HepG2 (cell line): ENCODE data around the gene TIMM44. TPM values are rescaled to one million over a fixed set of nuclear protein-coding genes. Genes with fewer than 3 reads are reported as not detected.

ENCODE experiments used
- ATAC-seq: fragments of 200-7000 bp; cut with Tn5 transposase; 3 replicates; pipeline ENCODE4 v1.9.1; 2020; ENCODE audit warnings: mild to moderate bottlenecking, moderate library complexity
- BruUV-seq: library from RNA; stranded (reverse); fragments of 400-500 nt; replicated peaks from 2 replicates; lab custom pipeline; 2021; lab: Mats Ljungman, UMichigan
- CTCF ChIA-PET: fragments of 300-600 bp; formaldehyde crosslinking; extraction: SDS; loops from one replicate; lab custom pipeline; 2021; ENCODE audit warnings: low total read pairs, inconsistent platforms, low intra/inter-chr PET ratio; lab: Yijun Ruan, JAX
- POLR2A ChIA-PET: fragments of 350-600 bp; sonication (Branson Sonifier 250); formaldehyde crosslinking; loops from one replicate; lab custom pipeline; 2020; ENCODE audit warnings: antibody characterized with exemption, inconsistent platforms; lab: Yijun Ruan, JAX
- DNase-seq: peaks from one replicate; pipeline ENCODE4 v3.0.0-alpha.2; 2015; ENCODE audit warnings: low spot score
- FAIRE-seq: peaks from 3 replicates; lab custom pipeline; 2011; peaks lifted over from hg19 to GRCh38; lab: Jason Lieb, UNC
- H2AFZ ChIP-seq: one replicate; pipeline ENCODE4 v1.6.1; 2011; ENCODE audit warnings: low read length, inconsistent platforms
- H3K27ac ChIP-seq: fragments of 300-600 bp; 3 replicates; pipeline ENCODE4 v1.8.0; 2011; ENCODE audit warnings: mixed run types, mild to moderate bottlenecking, mixed read lengths, low read length, inconsistent platforms; ENCODE audit not compliant: insufficient read depth; ENCODE audit errors: extremely low read length
- H3K27me3 ChIP-seq, 2 experiments: fragments of 200-600 bp in 1 of 2; 2 replicates in 1 of 2; 3 replicates in 1 of 2; pipeline versions ENCODE4 v1.6.0 to v1.8.0; 2011; ENCODE audit warnings: low read length in 2 of 2, mild to moderate bottlenecking in 2 of 2, moderate library complexity in 2 of 2, inconsistent platforms in 1 of 2; ENCODE audit not compliant: insufficient read depth in 2 of 2, control insufficient read depth in 1 of 2
- H3K36me3 ChIP-seq, 2 experiments: fragments of 200-600 bp in 1 of 2; replicated peaks in 1 of 2; 2 replicates in 1 of 2; 3 replicates in 1 of 2; pipeline versions ENCODE4 v1.5.1 to v1.8.0; 2011; ENCODE audit warnings: low read length in 2 of 2, inconsistent platforms in 1 of 2; ENCODE audit not compliant: insufficient read depth in 2 of 2, control insufficient read depth in 1 of 2
- H3K4me1 ChIP-seq: 2 replicates; pipeline ENCODE4 v1.5.1; 2012; ENCODE audit warnings: low read length, inconsistent platforms; ENCODE audit not compliant: insufficient read depth
- H3K4me2 ChIP-seq: 2 replicates; pipeline ENCODE4 v1.6.0; 2011; ENCODE audit warnings: low read depth, low read length, inconsistent platforms
- H3K4me3 ChIP-seq, 3 experiments: fragments of 200-600 bp in 1 of 3; sonication (generic), shearing (Covaris generic) in 1 of 3; replicated peaks in 1 of 3; 2 replicates each; pipeline ENCODE4 v1.5.1; 2011 to 2016; ENCODE audit warnings: low read length in 3 of 3, inconsistent platforms in 2 of 3, low read depth in 2 of 3, mild to moderate bottlenecking in 2 of 3, control low read depth in 1 of 3, mixed read lengths in 1 of 3; ENCODE audit not compliant: insufficient read depth in 1 of 3
- H3K79me2 ChIP-seq: one replicate; pipeline ENCODE4 v1.6.1; 2011; ENCODE audit warnings: low read length, inconsistent platforms; ENCODE audit not compliant: insufficient read depth
- H3K9ac ChIP-seq: 2 replicates; pipeline ENCODE4 v1.6.0; 2011; ENCODE audit warnings: mild to moderate bottlenecking, low read depth, low read length, inconsistent platforms; ENCODE audit not compliant: insufficient read depth
- H3K9me3 ChIP-seq: 2 replicates; pipeline ENCODE4 v1.5.1; 2012; ENCODE audit warnings: mild to moderate bottlenecking, low read length
- H4K20me1 ChIP-seq: 2 replicates; pipeline ENCODE4 v1.6.0; 2011; ENCODE audit warnings: inconsistent platforms, mild to moderate bottlenecking, low read length, moderate library complexity; ENCODE audit not compliant: insufficient read depth
- HNF4A ChIP-seq: sonication (generic); formaldehyde crosslinking; IDR thresholded peaks from 2 replicates; pipeline ENCODE4 v1.4.0; 2020; ENCODE audit warnings: missing genetic modification reagents
- HOXA7 ChIP-seq: sonication (generic); formaldehyde crosslinking; IDR thresholded peaks from 2 replicates; pipeline ENCODE4 v1.8.1; 2022; ENCODE audit warnings: mild to moderate bottlenecking, missing genetic modification reagents, moderate library complexity
- MAFF ChIP-seq: IDR thresholded peaks from 2 replicates; pipeline ENCODE4 v1.6.1; 2011; ENCODE audit warnings: low read depth, low read length, improper control_type of control experiment
- POLR2AphosphoS5 ChIP-seq: IDR thresholded peaks from 2 replicates; pipeline ENCODE4 v1.6.1; 2012; ENCODE audit warnings: low read depth, low read length
- RBFOX2 ChIP-seq: fragments of 200-400 bp; formaldehyde crosslinking; IDR thresholded peaks from 2 replicates; pipeline ENCODE4 v1.6.1; 2017; ENCODE audit warnings: low read depth, mild to moderate bottlenecking, low read length
- U2AF1 ChIP-seq: fragments of 200-400 bp; formaldehyde crosslinking; optimal IDR thresholded peaks from 2 replicates; pipeline ENCODE3; 2017; ENCODE audit warnings: mild to moderate bottlenecking, low read depth, low read length
- ZBTB26 ChIP-seq: IDR thresholded peaks from 2 replicates; pipeline ENCODE4 v1.6.1; 2016; ENCODE audit warnings: missing compliant biosample characterization, missing genetic modification reagents, borderline replicate concordance
- ZFP37 ChIP-seq: sonication (generic); formaldehyde crosslinking; IDR thresholded peaks from 2 replicates; pipeline ENCODE4 v1.4.0; 2020; ENCODE audit warnings: missing genetic modification reagents, borderline replicate concordance
- ZNF10 ChIP-seq: sonication (generic); formaldehyde crosslinking; IDR thresholded peaks from 2 replicates; pipeline ENCODE4 v1.4.0; 2020; ENCODE audit warnings: mild to moderate bottlenecking, low read depth, missing genetic modification reagents, borderline replicate concordance
- ZNF234 ChIP-seq: sonication (generic); formaldehyde crosslinking; conservative IDR thresholded peaks from 2 replicates; pipeline ENCODE4 v1.5.1; 2020; ENCODE audit warnings: mild to moderate bottlenecking, missing genetic modification reagents
- ZNF616 ChIP-seq: sonication (generic); formaldehyde crosslinking; IDR thresholded peaks from 2 replicates; pipeline ENCODE4 v1.5.0; 2020; ENCODE audit warnings: low read depth, mild to moderate bottlenecking, missing genetic modification reagents
- ZNF883 ChIP-seq: sonication (generic); formaldehyde crosslinking; IDR thresholded peaks from 2 replicates; pipeline ENCODE4 v1.5.1; 2020; ENCODE audit warnings: mild to moderate bottlenecking, missing genetic modification reagents; ENCODE audit errors: not compliant biosample characterization
- ZSCAN9 ChIP-seq: IDR thresholded peaks from 2 replicates; pipeline ENCODE4 v1.6.1; 2016; ENCODE audit warnings: borderline replicate concordance
- WGBS: methylation state at CpG from one replicate; pipeline ENCODE4 v1.1.6; 2017; ENCODE audit warnings: low lambda C conversion rate; 5-methylcytosine and 5-hydroxymethylcytosine counted together
- in situ Hi-C: cut with HindIII; loops from 2 replicates; pipeline ENCODE4 v1.10.0; 2017; ENCODE audit warnings: low pct_unique_long_range_greater_than_20kb; ENCODE audit not compliant: extremely low pct_ligation_motif_present
- intact Hi-C: fragments of 100-400 bp; cut with micrococcal nuclease; formaldehyde crosslinking; loops from one replicate; pipeline ENCODE4 v1.10.0; 2022; ENCODE audit not compliant: unreplicated experiment
- polyA plus RNA-seq, 8 experiments: library from polyadenylated mRNA; depleted of rRNA in 3 of 8; stranded (reverse) in 7 of 8; unstranded in 1 of 8; fragments of >200 nt; fragmentation: Illumina TruSeq in 4 of 8; extraction: Trizol in 4 of 8; gene quantifications; 2 replicates each; pipeline versions ENCODE4 v1.2.1 to v1.2.3, GENCODE V29; 2011 to 2016; ENCODE audit warnings: low read depth in 4 of 8, missing spikeins in 1 of 8, mixed read lengths in 1 of 8; ENCODE audit not compliant: insufficient read depth in 1 of 8
- total RNA-seq, 5 experiments: library from RNA; depleted of rRNA; stranded (reverse); fragments of >200 nt; fragmentation: Illumina TruSeq; extraction: Trizol; gene quantifications; 2 replicates each; pipeline ENCODE4 v1.2.3, GENCODE V29; 2016; ENCODE audit warnings: low read depth in 1 of 5
- TF ChIP-seq, protein P1 (sequence below): sonication (generic); formaldehyde crosslinking; IDR thresholded peaks from 2 replicates; pipeline ENCODE4 v1.5.1; 2020; ENCODE audit warnings: missing genetic modification reagents, mild to moderate bottlenecking, borderline replicate concordance
- TF ChIP-seq, protein P2 (sequence below): IDR thresholded peaks from 2 replicates; pipeline ENCODE4 v1.6.1; 2016; ENCODE audit warnings: mild to moderate bottlenecking, missing biosample characterization, missing genetic modification reagents
- TF ChIP-seq, protein P3 (sequence below): sonication (generic); formaldehyde crosslinking; IDR thresholded peaks from 2 replicates; pipeline ENCODE4 v1.5.1; 2020; ENCODE audit warnings: missing genetic modification reagents, mild to moderate bottlenecking, borderline replicate concordance
- TF ChIP-seq, protein P4 (sequence below): sonication (generic); formaldehyde crosslinking; IDR thresholded peaks from 2 replicates; pipeline ENCODE4 v1.4.0; 2020; ENCODE audit warnings: missing genetic modification reagents, mild to moderate bottlenecking, borderline replicate concordance

The TIMM44 gene
- total and polyA plus RNA-seq, 2 of the 13 experiments (the other 11 are each of a cell fraction or from before 2014, with no cell fraction given) = 42.9 to 72.6 TPM

GRCh38 chr19:7928741-7929701, 14.4 kb downstream of the TIMM44 start (continued):
- no peak for TF ChIP-seq ZBTB26 (CRISPR knock-in tag)
- TF ChIP-seq RBFOX2 = peak; percentile 60

DNA sequence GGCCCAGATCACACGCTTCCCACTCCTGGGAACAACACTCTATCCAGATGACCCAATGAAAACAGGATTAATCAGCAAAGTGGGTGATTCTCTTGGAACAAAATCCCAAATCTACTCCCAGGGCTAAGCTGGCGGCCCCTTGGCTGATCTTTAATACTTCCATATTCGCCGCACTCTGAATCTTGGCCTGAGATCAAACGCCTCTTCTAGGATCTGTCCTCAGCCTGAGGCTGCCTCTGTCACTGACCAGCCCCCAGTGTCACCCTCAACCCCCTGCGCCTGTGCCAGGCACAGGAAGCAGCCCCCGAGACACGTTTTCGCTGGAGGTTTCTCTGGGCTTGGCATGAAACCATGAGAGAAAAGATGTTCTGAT, 15.1 kb downstream of the TIMM44 start:
- in situ Hi-C loops = no loop called here
- FAIRE-seq = no peak

More for the DNA sequence above, 15.1 kb downstream of the TIMM44 start:
- TF ChIP-seq ZFP37 (CRISPR knock-in tag) (no peak), ZSCAN9 (CRISPR knock-in tag) (no peak), HNF4A (CRISPR knock-in tag) (no peak), MAFF (no peak), ZNF10 (CRISPR knock-in tag) (no peak), HOXA7 (no peak), ZNF234 (no peak), U2AF1 (no peak), POLR2AphosphoS5 (no peak), ZNF883 (CRISPR knock-in tag) (no peak), ZNF616 (no peak)
- TF ChIP-seq, protein P1, sequence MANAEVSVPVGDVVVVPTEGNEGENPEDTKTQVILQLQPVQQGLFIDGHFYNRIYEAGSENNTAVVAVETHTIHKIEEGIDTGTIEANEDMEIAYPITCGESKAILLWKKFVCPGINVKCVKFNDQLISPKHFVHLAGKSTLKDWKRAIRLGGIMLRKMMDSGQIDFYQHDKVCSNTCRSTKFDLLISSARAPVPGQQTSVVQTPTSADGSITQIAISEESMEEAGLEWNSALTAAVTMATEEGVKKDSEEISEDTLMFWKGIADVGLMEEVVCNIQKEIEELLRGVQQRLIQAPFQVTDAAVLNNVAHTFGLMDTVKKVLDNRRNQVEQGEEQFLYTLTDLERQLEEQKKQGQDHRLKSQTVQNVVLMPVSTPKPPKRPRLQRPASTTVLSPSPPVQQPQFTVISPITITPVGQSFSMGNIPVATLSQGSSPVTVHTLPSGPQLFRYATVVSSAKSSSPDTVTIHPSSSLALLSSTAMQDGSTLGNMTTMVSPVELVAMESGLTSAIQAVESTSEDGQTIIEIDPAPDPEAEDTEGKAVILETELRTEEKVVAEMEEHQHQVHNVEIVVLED (CRISPR knock-in tag) = no peak
- TF ChIP-seq, protein P2, sequence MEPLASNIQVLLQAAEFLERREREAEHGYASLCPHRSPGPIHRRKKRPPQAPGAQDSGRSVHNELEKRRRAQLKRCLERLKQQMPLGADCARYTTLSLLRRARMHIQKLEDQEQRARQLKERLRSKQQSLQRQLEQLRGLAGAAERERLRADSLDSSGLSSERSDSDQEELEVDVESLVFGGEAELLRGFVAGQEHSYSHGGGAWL (CRISPR knock-in tag) = no peak
- TF ChIP-seq, protein P3, sequence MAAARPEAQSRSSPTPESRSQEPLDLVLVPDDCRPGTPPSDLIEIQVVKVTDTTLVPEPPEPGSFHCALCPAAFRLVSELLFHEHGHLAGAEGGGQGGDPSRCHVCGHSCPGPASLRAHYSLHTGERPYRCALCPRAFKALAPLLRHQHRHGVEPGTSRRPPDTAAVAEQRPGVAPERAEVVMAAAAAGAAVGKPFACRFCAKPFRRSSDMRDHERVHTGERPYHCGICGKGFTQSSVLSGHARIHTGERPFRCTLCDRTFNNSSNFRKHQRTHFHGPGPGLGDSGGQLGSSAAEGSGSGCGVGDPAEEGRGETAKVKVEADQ (CRISPR knock-in tag) = no peak
- TF ChIP-seq, protein P4, sequence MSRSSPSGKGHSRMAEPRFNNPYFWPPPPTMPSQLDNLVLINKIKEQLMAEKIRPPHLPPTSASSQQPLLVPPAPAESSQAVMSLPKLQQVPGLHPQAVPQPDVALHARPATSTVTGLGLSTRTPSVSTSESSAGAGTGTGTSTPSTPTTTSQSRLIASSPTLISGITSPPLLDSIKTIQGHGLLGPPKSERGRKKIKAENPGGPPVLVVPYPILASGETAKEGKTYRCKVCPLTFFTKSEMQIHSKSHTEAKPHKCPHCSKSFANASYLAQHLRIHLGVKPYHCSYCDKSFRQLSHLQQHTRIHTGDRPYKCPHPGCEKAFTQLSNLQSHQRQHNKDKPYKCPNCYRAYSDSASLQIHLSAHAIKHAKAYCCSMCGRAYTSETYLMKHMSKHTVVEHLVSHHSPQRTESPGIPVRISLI = no peak
- Histone ChIP-seq H3K27me3 (no peaks in the 10 kb centered on the region), H4K20me1 (no peaks in the 10 kb centered on the region), H3K4me2 (no peak overlapping the region), H3K9ac (no peak overlapping the region), H2AFZ (no peak overlapping the region), H3K9me3 (no peaks in the 10 kb centered on the region), H3K4me3 (no peak overlapping the region), H3K36me3 (peaks cover 17 to 30% of the 10 kb centered on the region in 2 experiments; a peak in 4 of 5 replicates), H3K4me1 (no peaks in the 10 kb centered on the region), H3K79me2 (no peaks in the 10 kb centered on the region), H3K27ac (no peak overlapping the region)
- intact Hi-C loops = no loop called here
- DNase-seq = no peak
- ATAC-seq = no peak
- BruUV-seq = no TSS peak
- WGBS = 96% methylated on average over 9 of the region's 9 CpGs
- CTCF ChIA-PET = no interaction called here
- POLR2A ChIA-PET = interaction anchor here (1.3 to 5.2 kb wide), 3 partner anchors 8 to 97 kb away, joined by 3 to 57 read pairs (median 34); partner anchors contain the start of genes SNAPC2 and TIMM44
